GM04503 (cell line): ENCODE measurements around the gene ARRDC1.
"Not testable (repeated sequence)": the region's sequence is repeated elsewhere in the genome, so short reads cannot be mapped to it uniquely, and the experiment has no call there.

Source experiments
- DNase-seq: peaks from one replicate; pipeline ENCODE4 v3.0.0-alpha.2; 2012; ENCODE audit warnings: low read depth

ARRDC1 gene

GRCh38 chr9:137586854-137587253 lies 18.6 kb upstream of the ARRDC1 start:
- DNase-seq, result no peak

GRCh38 chr9:137588311-137588710 lies 17.2 kb upstream of the ARRDC1 start:
- DNase-seq, result no peak

DNA sequence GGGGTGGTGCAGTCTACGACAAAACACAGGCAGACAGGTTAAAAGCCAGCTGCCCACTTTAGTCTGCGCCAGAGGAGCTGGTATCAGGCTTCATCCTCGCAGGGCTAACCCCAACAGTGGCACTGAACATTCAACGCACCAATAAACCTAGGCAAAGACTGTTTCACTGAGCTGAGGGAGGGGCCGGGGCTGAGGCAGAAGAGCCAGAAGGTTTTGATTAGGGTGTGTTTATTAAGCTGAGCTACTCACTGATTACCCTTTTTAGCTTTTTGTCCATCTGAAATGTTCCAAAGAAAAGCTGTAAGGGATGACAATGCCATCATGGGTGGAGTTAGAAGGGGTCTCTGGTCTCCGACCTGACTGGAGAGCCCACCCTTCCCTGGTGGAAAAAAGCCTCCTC lies 16.6 kb upstream of the ARRDC1 start:
- DNase-seq, result no peak

- no peak for DNase-seq
Observed at GRCh38 chr9:137589441-137590122, 15.9 kb upstream of the ARRDC1 start.

- DNase-seq, result no peak
Observed at GRCh38 chr9:137590123-137590468, 15.4 kb upstream of the ARRDC1 start.

GRCh38 chr9:137590469-137591383 lies 14.8 kb upstream of the ARRDC1 start, which contains the start of gene ZMYND19:
Gene ZMYND19, minus strand, starts transcription at chr9:137590512. Its CDS starts 249 bp downstream, at chr9:137590263.
- no peak for DNase-seq

DNA sequence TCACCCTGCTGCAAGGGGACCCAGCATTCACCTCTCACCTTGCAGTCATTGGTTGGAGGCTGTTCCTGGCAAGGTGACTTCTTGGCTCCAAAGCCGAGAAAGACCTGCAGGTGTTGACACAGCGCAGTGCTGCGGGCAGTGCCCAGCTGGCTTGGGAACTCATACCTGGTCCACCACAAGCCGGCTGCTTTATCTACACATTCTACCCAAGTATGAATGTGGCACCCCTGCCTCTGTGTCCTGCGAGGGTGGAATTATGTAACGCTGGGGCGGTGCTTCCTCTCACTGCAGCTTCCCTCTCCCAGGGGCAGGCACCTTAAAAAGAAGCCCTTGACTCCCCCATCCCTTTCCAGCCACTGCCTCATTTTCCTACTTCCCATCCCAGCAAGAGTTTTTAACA lies 12.7 kb upstream of the ARRDC1 start:
- DNase-seq, result no peak

DNA sequence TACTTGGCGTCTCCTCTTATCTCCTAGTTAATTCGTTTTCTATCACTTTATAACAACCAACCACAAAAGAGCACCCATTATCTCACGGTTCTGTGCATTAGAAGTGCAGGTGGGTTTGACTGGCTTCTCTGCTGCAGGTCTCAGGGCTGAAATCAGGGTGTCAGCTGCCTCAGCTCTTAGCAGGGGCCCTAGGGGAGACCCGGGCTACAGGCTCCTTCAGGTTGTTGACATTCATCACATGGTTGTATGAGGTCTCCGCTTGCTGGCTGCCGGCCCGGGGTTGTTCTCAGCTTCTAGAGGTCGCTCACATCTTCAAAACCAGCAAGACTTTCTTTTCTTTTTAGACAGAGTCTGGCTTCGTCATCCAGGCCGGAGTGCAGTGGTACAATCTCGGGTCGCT lies 12.3 kb upstream of the ARRDC1 start:
- no peak for DNase-seq

GRCh38 chr9:137596577-137596976 lies 8.9 kb upstream of the ARRDC1 start:
- not testable (repeated sequence) for DNase-seq

DNA sequence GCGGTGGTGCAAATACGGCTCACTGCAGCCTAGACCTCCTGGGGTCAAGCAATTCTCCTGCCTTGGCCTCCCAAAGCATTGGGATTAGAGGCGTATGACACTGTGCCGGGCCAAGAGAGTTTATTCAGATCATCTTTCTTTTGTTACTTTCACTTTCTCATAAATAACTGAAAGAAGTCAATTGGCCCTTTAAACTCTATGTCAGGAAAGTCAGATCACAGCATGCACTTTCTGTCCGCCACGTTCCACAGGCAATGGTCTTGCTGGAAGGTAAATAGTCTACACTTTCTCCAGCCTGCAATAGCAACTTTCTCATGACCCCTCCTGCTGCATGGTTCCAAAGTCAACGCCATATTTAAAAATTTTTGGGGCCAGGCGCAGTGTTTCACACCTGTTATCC lies 6.5 kb upstream of the ARRDC1 start:
- DNase-seq, result no peak

- no peak for DNase-seq
Observed at GRCh38 chr9:137602661-137603060, 2.8 kb upstream of the ARRDC1 start.

- no peak for DNase-seq
Observed at GRCh38 chr9:137603879-137604278, 1.6 kb upstream of the ARRDC1 start.

GRCh38 chr9:137604345-137605086 lies 970 bp upstream of the ARRDC1 start:
- no peak for DNase-seq

DNA sequence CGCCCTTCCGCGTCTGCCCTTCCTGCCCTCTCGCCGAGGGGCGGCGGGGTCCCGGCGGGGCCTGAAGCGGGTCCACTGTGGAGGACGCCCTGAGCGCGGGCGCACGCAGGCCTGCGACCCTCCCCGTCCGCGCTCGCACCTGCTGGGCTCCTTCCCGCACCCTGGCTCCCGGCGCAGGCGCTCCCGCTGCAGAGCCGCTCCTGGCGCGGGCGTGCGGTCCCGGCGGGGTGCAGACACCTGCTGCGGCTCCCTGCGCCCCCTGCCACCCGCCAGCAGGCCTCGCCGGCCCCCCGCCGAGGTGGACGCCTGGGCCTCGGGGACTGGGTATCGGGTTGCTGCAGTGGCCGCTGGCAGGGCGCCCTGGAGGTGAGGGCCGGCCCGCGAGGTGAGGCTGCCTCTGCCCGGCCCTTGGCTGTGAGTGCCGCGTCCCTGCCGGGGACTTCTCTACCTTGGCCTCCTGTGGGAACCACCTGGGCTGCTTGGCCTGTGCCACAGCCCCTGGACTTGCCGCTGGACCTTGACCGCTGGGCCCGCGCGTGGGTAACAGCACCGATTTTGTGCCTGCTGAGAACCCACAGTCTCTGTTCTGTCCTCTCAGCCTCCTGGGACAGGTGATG lies 627 bp downstream of the ARRDC1 start:
- DNase-seq, result no peak

DNA sequence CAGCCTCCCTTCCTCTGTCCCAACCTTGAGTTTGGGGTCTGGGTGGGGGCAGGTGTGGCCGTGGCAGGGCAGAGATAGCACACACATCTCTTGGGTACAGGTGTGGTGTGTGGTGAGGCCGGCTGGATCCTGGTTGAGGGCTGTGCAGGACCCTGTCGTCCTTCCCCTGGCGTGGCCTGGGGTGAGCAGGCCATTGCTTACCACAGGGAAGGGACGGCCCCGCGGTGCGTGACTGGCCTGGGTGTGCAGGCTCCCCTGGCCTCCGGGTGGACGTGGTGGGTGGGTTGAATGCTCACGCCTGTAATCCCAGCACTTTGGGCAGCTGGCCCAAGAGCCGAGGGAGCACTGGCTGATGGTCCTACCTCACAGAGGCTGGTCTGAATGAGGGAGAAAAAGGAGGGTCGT lies 1.2 kb downstream of the ARRDC1 start:
- DNase-seq, result no peak

DNA sequence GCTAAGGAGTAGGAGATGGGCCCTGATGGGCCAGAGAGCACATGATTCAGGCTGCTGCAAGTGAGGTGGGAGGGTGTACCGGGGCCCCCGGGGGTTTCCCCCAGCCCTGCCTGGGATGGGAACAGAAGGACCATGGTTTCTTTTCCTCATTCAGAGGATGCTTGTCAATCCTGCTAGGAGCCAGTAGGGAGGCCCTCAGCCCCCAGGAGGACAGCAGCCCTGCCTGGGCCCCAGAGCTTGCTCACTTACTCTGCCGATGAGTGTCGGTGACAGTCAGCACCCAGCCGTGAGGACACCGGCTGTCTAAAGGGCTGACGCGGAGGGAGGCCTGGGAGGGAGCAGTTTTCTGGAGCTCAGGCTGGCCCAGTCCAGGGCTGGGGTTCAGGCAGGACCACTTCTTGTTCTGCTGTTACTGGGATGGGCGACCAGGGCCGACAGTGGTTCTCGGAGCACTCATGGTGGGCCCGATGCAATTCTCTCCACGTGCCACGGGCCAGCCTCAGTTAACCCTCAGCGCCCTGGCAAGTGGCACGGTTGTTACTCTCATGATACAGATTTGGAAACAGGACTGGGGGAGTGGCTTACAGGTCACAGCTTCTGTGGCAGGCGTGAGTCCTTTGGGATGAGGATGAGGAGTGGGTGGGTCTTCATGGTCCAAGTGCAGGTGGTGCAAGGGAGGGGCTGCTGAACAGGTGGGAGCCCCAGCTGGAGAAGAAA lies 1.8 kb downstream of the ARRDC1 start:
- DNase-seq, result no peak

GRCh38 chr9:137610944-137611343 lies 5.5 kb downstream of the ARRDC1 start:
- no peak for DNase-seq

- no peak for DNase-seq
Observed at GRCh38 chr9:137611623-137612609, 6.4 kb downstream of the ARRDC1 start.

GRCh38 chr9:137612741-137613142 lies 7.3 kb downstream of the ARRDC1 start:
- DNase-seq, result no peak

- DNase-seq, result no peak
Observed at GRCh38 chr9:137613259-137613658, 7.8 kb downstream of the ARRDC1 start.
